GM19239 (cell line): Measurements from ENCODE around the gene AHI1.

Experiments used
- DNase-seq: peaks from one replicate; pipeline ENCODE4 v3.0.0; 2011; ENCODE audit warnings: low spot score; ENCODE audit not compliant: insufficient read length
- FAIRE-seq: peaks from 2 replicates; lab custom pipeline; 2011; peaks lifted over from hg19 to GRCh38; lab: Jason Lieb, UNC

AHI1 gene

DNA sequence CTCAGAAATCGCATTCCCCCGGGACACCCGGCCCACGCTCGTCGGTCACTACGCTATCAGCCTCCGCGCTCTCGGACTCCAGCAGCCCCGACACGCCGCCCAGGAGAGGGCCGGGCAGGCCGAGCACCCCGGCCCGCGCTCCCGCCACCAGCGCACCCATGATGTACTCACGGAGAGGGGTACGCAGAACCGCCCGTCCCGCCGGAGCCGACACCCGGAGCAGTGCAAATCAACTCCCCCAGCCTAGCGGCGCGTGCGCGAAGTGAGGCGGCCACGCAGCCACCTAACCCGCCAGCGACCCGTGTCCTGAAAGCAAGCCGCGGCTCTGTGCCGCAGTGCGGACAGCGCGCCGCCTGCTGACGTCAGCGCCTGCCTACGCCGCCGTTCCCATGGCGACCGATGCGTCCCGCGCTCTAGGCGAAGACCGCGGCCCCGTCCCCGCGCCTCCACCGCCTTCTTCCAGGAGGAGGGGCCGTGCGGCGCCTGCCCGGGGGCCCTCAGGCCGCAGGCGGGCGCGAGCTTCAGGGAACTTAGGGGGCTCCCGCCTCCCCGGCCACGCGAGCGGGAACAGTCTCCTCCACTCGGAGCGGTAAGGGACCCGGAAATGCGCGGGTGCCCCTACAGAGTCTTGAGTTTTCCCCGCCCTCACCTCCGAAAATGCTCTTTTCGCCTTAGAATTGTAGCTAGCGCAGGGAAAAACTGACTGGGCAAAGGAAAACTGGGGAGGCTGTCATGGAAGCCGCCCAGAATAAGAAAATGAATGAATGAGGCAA lies at the start of gene AHI1:
Gene AHI1 (minus strand): TSS at position 329 of the 773 bp plus-strand sequence. CDS start 5,503 bp downstream, outside the sequence.
- FAIRE-seq, result peak; percentile 94
- peak; percentile 76 for DNase-seq

DNA sequence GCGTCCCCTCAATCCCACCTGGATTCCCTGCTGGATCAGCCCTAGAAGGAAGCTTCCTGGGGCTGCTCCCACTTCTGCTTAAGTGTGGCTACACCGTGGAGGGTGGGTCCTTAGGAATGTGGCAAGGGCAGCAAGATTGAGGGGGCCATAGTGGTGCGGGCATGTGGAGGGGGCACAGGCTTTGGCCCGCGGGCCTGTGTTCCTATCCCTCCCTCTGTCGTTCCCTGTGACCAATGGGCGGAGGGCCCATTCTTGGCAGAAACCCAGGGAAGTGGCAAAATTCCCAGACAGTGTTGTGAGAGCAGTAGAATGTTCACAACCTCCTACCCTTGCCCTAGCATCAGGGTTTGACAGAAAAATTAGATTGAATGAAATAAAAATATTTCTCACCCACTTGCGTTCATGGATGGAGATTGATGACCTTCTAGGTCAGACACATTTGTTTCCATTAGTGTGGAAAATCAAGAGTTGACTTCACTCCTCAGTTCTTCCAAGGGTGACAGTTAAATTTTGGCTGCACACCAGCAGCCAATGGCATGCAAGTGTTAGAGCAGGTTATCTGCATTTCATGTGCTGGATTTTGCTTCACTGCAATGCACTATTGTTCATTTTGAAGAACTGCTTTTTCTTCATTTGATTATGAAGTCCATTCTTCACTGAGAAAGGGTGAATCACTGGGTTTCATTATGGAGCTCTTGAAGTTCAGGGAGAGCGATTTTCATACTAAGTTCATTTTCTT lies 49.3 kb upstream of the AHI1 start:
- FAIRE-seq (no peak), DNase-seq (no peak)

- no peak for DNase-seq
- no peak for FAIRE-seq
Measured at GRCh38 chr6:135546206-135546605, 48.7 kb upstream of the AHI1 start.

- FAIRE-seq (no peak), DNase-seq (no peak)
Measured at GRCh38 chr6:135540207-135540840, 42.8 kb upstream of the AHI1 start.

DNA sequence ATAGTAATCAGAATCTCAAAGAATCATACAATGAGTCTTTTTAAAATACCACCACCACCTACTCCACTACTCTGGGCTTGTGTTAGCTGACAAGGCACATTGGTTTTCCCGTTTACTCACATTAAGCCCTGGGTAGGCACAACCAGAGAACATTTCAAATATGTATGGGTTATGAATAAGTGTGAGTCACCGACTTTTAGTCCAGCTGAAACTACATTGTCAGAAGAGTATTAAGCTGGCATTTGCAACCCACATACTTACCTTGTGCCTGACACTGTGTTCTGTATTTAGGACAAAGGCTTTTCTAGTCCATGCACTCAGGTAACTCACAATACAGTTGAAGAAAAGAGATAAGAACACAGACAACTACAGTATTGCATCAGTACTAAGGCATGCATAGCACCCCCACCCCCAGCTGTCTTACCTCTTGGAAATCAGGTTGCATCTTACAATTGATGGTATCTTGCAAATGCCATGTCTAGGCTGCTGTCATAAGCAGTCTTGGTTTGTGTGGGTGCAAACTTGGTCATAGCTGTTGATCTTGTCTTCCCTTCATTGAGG lies 40.3 kb upstream of the AHI1 start:
- DNase-seq, result no peak
- FAIRE-seq, result no peak

DNA sequence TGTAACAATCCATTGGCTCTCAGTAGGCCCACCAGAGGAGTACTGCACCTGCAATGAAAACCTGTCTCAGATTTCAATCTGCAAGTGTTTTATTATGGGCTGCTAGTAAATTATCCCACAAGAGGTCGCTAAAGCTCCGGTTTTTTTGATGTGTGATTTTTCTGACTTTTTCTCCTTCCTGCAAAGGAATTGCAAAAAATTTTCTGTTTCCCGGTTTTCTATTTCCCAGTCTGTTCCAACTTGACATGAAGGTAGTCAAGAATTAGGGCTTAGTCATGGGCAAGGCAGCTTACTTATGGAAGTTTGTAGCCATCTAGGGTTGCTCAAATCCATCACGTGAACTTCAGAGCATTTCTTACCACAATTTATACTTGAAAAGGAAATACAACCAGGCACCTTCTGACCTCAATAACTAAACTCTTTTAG lies 38.5 kb upstream of the AHI1 start:
- DNase-seq, result no peak
- FAIRE-seq, result peak; percentile 89

DNA sequence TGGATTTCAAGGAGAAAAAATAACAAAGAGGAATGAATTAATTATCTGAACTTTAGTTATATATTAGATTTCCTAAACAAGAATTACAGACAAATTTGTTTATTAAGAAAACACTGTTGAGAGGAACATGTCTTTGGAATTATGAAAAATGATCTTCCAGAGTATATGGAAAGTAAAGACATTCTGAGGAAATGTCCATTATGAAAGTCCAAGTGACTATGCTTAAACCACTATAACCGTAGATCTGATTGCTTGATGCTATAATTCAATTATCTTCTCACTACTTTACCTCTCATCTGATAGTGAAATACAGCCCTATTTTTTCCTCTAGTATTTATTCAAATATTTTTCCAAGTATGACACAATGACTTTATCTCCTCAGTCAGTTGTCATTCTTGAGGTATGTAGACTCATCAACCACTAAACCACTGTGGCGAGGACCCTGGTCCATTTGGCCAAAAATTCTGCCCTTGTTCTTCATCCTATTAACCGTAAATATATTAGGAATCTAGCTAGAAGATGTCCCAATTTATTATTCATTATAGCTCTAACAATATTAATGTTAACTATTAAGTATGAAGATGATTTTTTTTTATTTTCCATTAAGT lies 37.3 kb upstream of the AHI1 start:
- FAIRE-seq (peak; percentile 11), DNase-seq (no peak)

DNA sequence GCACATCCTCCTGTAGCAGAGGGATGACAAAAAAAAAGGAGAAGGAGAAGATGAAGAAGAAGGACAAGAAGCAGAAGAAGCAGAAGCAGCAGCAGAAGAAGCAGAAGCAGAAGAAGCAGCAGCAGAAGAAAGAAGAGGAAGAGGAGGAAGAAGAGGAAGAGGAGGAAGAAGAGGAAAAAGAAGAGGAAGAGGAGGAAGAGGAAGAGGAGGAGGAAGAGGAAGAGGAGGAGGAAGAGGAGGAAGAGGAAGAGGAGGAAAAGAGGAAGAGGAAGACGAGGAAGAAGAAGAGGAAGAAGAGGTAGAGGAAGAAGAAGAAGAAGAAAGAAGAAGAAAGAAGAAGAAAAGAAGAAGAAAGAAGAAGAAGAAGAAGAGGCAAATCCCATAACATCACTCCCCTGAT lies 35.0 kb upstream of the AHI1 start:
- FAIRE-seq (no peak), DNase-seq (no peak)

- DNase-seq, result no peak
- FAIRE-seq, result no peak
Measured at GRCh38 chr6:135531954-135532490, 34.5 kb upstream of the AHI1 start.

GRCh38 chr6:135530113-135530512 lies 32.6 kb upstream of the AHI1 start:
- DNase-seq (no peak), FAIRE-seq (no peak)

- FAIRE-seq (no peak), DNase-seq (no peak)
Measured at GRCh38 chr6:135527960-135528249, 30.4 kb upstream of the AHI1 start.

DNA sequence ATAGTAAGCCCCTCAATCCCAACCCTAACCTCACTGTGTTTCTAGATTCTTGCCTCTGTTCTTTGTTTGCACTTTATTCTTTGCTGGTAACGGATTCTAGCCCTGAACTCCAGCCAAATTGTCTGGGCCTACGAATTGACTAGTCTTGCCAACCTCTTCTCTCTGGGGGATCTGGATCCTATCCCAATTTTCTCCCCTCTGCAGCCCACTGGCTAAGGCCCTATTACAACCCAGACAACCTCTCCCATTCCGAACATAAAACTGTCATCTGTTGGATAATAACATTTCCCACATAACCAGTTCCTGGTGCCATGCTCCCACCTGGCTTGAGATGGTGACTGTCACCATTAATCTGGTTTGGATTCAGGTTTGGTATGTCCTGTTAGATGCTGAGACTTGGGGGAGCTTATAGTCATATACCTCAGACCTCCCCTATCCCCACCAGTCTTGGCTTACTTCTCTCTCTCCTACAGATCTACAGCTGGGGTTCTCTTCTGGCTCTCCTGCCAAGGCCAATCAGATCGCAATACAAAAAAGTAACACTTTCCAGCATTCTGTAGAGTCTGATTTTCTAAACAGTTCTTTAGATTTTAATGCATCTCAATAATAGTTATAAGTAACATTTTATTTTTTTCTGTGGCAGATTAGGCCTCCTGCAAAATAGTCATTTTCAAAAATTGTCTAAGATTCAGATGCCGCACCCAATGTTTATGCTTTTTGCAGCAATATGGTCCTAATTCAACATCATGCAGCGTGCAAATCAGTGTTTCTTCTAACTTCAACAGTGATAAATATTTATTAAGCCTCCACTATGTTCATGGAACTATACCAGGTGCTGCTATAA lies 29.8 kb upstream of the AHI1 start:
- DNase-seq (no peak), FAIRE-seq (no peak)

GRCh38 chr6:135525594-135525993 lies 28.1 kb upstream of the AHI1 start:
- DNase-seq, result no peak
- FAIRE-seq, result no peak

DNA sequence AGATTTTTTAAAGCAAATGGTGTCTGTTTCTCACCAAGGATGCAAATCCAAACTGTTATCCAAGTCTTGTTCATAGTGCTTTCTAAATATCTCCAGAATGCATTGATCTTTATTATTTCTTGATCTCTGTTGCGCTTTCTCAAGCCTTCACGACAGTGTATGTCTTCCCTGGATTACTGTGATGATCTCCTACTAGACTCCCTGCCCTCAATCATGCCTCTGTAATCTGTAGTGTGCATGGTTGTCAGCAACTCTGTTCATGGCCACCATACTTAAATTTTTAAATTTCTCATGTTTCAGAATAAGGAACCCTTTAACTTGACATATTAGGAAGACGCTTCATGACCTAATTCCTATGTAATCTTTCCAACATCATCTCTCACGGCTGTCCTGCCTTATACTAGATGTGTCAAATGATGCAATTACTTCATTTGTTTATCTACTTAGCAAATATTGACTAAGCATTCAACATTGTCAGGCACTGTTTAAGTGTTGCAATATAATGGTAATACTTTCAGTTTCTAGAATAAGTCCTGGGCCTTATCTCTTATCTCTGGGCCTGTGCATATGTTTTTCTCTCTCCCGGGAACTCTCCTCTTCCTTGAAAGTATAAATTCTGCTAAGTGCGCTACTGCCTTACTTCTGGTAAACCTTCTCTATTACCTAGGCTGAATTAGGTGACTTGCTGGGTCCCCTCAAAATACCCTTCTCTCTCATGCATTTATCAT lies 25.6 kb upstream of the AHI1 start:
- FAIRE-seq (no peak), DNase-seq (no peak)

DNA sequence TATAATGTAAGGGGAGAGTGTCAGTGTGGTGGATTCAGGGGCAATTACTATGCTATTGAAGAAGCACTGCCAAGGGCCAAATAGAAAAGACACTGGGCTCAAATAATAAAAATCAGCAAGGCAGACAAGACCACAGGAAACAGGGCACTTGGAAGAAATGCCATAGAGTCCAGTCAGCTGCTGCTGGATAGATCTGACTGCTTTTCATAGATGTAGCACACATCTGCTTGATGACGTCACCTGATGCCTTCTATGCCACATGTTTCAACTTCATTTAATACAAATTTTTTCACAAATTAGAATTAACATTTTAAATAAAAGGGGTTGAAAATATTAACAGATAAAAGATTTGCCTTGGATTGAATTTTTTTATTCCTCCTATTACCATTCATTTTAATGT lies 23.9 kb upstream of the AHI1 start:
- no peak for FAIRE-seq
- DNase-seq, result no peak

- DNase-seq (no peak), FAIRE-seq (no peak)
Measured at GRCh38 chr6:135520781-135521180, 23.2 kb upstream of the AHI1 start.

DNA sequence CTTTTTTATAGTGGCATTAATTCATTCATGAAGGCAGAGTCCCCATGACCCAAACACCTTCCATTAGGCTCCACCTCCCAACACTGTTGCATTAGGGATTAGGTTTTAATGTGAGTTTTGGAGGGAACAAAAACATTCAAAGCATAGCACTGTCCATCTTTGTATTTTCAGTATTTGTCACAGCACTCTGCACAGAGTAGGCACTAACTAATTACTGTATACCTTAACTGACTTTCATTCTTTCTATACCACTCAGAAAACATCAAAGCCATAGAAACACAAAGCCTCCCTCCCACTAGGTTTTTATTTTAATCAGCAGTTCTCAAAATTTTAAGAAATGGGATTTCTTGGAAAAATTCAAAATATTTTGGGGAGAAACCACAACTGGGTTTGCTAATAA lies 21.8 kb upstream of the AHI1 start:
- FAIRE-seq (no peak), DNase-seq (no peak)

DNA sequence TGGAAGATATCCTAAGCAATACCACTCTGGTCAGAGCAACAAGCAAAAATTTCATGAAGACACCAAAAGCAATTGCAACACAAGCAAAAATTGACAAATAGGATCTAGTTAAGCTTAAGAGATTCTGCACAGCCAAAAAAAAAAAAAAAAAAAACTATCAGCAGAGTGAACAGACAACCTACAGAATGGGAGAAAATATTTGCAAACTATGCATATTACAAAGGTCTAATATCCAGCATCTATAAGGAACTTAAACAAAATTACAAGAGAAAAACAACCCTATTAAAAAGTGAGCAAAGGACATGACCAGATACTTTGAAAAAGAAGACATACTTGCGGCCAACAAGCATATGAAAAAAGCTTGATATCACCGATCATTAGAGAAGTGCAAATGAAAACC lies 20.0 kb upstream of the AHI1 start:
- no peak for DNase-seq
- FAIRE-seq, result no peak

GRCh38 chr6:135514706-135515105 lies 17.2 kb upstream of the AHI1 start:
- no peak for FAIRE-seq

More at GRCh38 chr6:135514706-135515105, 17.2 kb upstream of the AHI1 start:
- DNase-seq, result no peak
